B cell (primary cell): ENCODE results near the gene MR1. TPM values are rescaled to one million over a fixed set of nuclear protein-coding genes. Genes with fewer than 3 reads are reported as not detected.

Experiments
- ATAC-seq: fragments of 200-7000 bp; cut with Tn5 transposase; one replicate; pipeline ENCODE4 v1.10.0; 2021; ENCODE audit warnings: low read depth, mild to moderate bottlenecking, moderate number of reproducible peaks, moderate library complexity
- CTCF ChIA-PET: fragments of 350-600 bp; sonication (Branson Sonifier 250); formaldehyde crosslinking; loops from one replicate; lab custom pipeline; 2021; ENCODE audit warnings: antibody characterized with exemption, inconsistent platforms; lab: Charles Lee
- POLR2A ChIA-PET: fragments of 350-600 bp; sonication (Branson Sonifier 250); formaldehyde crosslinking; loops from one replicate; lab custom pipeline; 2021; ENCODE audit warnings: antibody characterized with exemption; lab: Charles Lee
- DNase-seq: peaks from one replicate; pipeline ENCODE4 v3.0.0; 2013
- H2AFZ ChIP-seq: 2 replicates; pipeline ENCODE4 v1.6.1; 2012; ENCODE audit warnings: mild to moderate bottlenecking, low read depth, low read length; ENCODE audit not compliant: insufficient read depth, poor library complexity, severe bottlenecking
- H3K27ac ChIP-seq, 2 donors: 1 replicate in 1 of 2; 2 replicates in 1 of 2; pipeline ENCODE4 v1.5.1; 2012 to 2013; ENCODE audit warnings: low read length in 2 of 2, mild to moderate bottlenecking in 2 of 2, moderate library complexity in 1 of 2
- H3K27me3 ChIP-seq, 4 experiments: fragments of 200-600 bp in 1 of 4; sonication (generic) in 1 of 4; replicated peaks in 1 of 4; 1 replicate in 2 of 4; 2 replicates in 2 of 4; pipeline versions ENCODE4 v1.6.1 to v1.7.0; 2013 to 2016; ENCODE audit warnings: low read length in 3 of 4, mild to moderate bottlenecking in 2 of 4, mixed read lengths in 1 of 4, moderate library complexity in 1 of 4; ENCODE audit not compliant: insufficient read depth in 4 of 4, control insufficient read depth in 3 of 4; ENCODE audit errors: control extremely low read depth in 1 of 4
- H3K36me3 ChIP-seq, 2 experiments: replicated peaks in 1 of 2; 1 replicate in 1 of 2; 2 replicates in 1 of 2; pipeline versions ENCODE4 v1.6.1 to v1.7.1; 2013; ENCODE audit warnings: low read length in 1 of 2; ENCODE audit not compliant: insufficient read depth in 2 of 2, control insufficient read depth in 1 of 2; ENCODE audit errors: control extremely low read depth in 1 of 2, extremely low read depth in 1 of 2
- H3K4me1 ChIP-seq, 2 donors: fragments of 200-600 bp in 1 of 2; sonication (generic) in 1 of 2; 1 replicate in 1 of 2; 2 replicates in 1 of 2; pipeline versions ENCODE4 v1.5.1 to v1.6.1; 2013 to 2017; ENCODE audit warnings: low read length in 2 of 2; ENCODE audit not compliant: control insufficient read depth in 2 of 2, insufficient read depth in 2 of 2
- H3K4me2 ChIP-seq: replicated peaks from 2 replicates; pipeline ENCODE3; 2012; ENCODE audit warnings: mild to moderate bottlenecking, low read depth, low read length; ENCODE audit not compliant: poor library complexity, severe bottlenecking
- H3K4me3 ChIP-seq, 5 experiments: fragments of 200-600 bp in 1 of 5; sonication (generic) in 1 of 5; 1 replicate in 3 of 5; 2 replicates in 2 of 5; pipeline versions ENCODE4 v1.5.1 to v1.7.0; 2011 to 2016; ENCODE audit warnings: low read length in 4 of 5, mild to moderate bottlenecking in 4 of 5, low read depth in 2 of 5, control low read depth in 1 of 5, moderate library complexity in 1 of 5; ENCODE audit not compliant: insufficient read depth in 1 of 5; ENCODE audit errors: control extremely low read depth in 1 of 5, extremely low read depth in 1 of 5
- H3K79me2 ChIP-seq: fragments of 200-600 bp; sonication (generic); one replicate; pipeline ENCODE4 v1.6.0; 2016; ENCODE audit warnings: low read length; ENCODE audit not compliant: control insufficient read depth, insufficient read depth
- H3K9ac ChIP-seq: fragments of 200-600 bp; sonication (generic); 2 replicates; pipeline ENCODE4 v1.6.1; 2017; ENCODE audit warnings: mild to moderate bottlenecking, low read length, moderate library complexity
- H3K9me3 ChIP-seq, 3 donors: one replicate each; pipeline versions ENCODE4 v1.6.1 to v1.7.1; 2013; ENCODE audit warnings: low read length in 2 of 3; ENCODE audit not compliant: control insufficient read depth in 2 of 3, insufficient read depth in 1 of 3; ENCODE audit errors: control extremely low read depth in 1 of 3
- H4K20me1 ChIP-seq: 2 replicates; pipeline ENCODE4 v1.6.0; 2012; ENCODE audit warnings: mild to moderate bottlenecking, low read length; ENCODE audit not compliant: insufficient read depth, control insufficient read depth, poor library complexity, severe bottlenecking
- H3K27ac Mint-ChIP-seq: one replicate; pipeline ENCODE4 v1.8.0; 2021; ENCODE audit warnings: mixed read lengths
- H3K27me3 Mint-ChIP-seq: one replicate; pipeline ENCODE4 v1.8.0; 2021; ENCODE audit warnings: mixed read lengths
- H3K4me1 Mint-ChIP-seq: one replicate; pipeline ENCODE4 v1.8.0; 2021; ENCODE audit warnings: mixed read lengths
- H3K4me3 Mint-ChIP-seq: one replicate; pipeline ENCODE4 v1.8.0; 2021; ENCODE audit warnings: mixed read lengths
- H3K9me3 Mint-ChIP-seq: one replicate; pipeline ENCODE4 v1.8.0; 2022; ENCODE audit warnings: mixed read lengths; ENCODE audit not compliant: insufficient read depth
- CTCF ChIP-seq: fragments of 200-600 bp; IDR thresholded peaks from one replicate; pipeline ENCODE4 v1.8.0; 2022; ENCODE audit warnings: antibody characterized with exemption, mild to moderate bottlenecking
- EZH2 ChIP-seq: IDR thresholded peaks from 2 replicates; pipeline ENCODE4 v1.6.1; 2012; ENCODE audit warnings: borderline replicate concordance, low read depth, mild to moderate bottlenecking, moderate library complexity, low read length; ENCODE audit not compliant: insufficient read depth, poor library complexity, severe bottlenecking
- WGBS: methylation state at CpG from one replicate; pipeline ENCODE4 v1.1.5; 2013; ENCODE audit warnings: missing lambda C conversion rate; ENCODE audit not compliant: insufficient coverage; 5-methylcytosine and 5-hydroxymethylcytosine counted together
- intact Hi-C: fragments of 100-400 bp; cut with micrococcal nuclease; formaldehyde crosslinking; loops from one replicate; pipeline ENCODE4 v1.10.0; 2022
- polyA plus RNA-seq: library from polyadenylated mRNA; depleted of rRNA; stranded (reverse); fragments of >200 nt; gene quantifications from 2 replicates; pipeline ENCODE4 v1.2.3, GENCODE V29; 2012
- total RNA-seq, 2 donors: library from RNA; stranded (reverse); fragments of 120-200 nt in 1 of 2; gene quantifications; 1 replicate in 1 of 2; 2 replicates in 1 of 2; pipeline versions ENCODE4 v1.2.3 to v1.2.4, GENCODE V29; 2013 to 2022

MR1 gene
- total and polyA plus RNA-seq, 2 donors (not counting 1 experiment from before 2014, with no cell fraction given), result 9.5 to 28.2 TPM

GRCh38 chr1:181010789-181011188 lies 23.0 kb upstream of the MR1 start:
- Mint-ChIP-seq H3K4me3 (no peak overlapping the region), H3K4me1 (peaks cover 36% of the 10 kb centered on the region), H3K27me3 (no peaks in the 10 kb centered on the region), H3K9me3 (no peaks in the 10 kb centered on the region), H3K27ac (no peak overlapping the region)
- Histone ChIP-seq H2AFZ (no peak overlapping the region), H3K9me3 (no peaks in the 10 kb centered on the region), H3K4me1 (peaks cover 19 to 28% of the 10 kb centered on the region in 2 donors), H3K27ac (no peak overlapping the region), H3K79me2 (peaks cover 95% of the 10 kb centered on the region), H3K4me2 (no peak overlapping the region), H3K27me3 (no peaks in the 10 kb centered on the region), H4K20me1 (peaks cover 48% of the 10 kb centered on the region), H3K9ac (no peak overlapping the region), H3K36me3 (peaks cover 0 to 3% of the 10 kb centered on the region in 2 experiments), H3K4me3 (no peak overlapping the region)
- DNase-seq (no peak), ATAC-seq (no peak)
- TF ChIP-seq CTCF (no peak), EZH2 (no peak)
- CTCF ChIA-PET, result no interaction called here
- POLR2A ChIA-PET, result no interaction called here
- intact Hi-C loops, result no loop called here

- Histone ChIP-seq H3K9me3 (no peaks in the 10 kb centered on the region), H3K4me3 (no peak overlapping the region), H3K27ac (no peak overlapping the region), H3K27me3 (no peaks in the 10 kb centered on the region), H4K20me1 (peaks cover 41% of the 10 kb centered on the region), H3K9ac (no peak overlapping the region), H3K4me2 (no peak overlapping the region), H2AFZ (no peak overlapping the region), H3K36me3 (peaks cover 0 to 3% of the 10 kb centered on the region in 2 experiments), H3K79me2 (peaks cover 95% of the 10 kb centered on the region), H3K4me1 (peaks cover 20 to 28% of the 10 kb centered on the region in 2 donors)
- intact Hi-C loops, result no loop called here
- TF ChIP-seq EZH2 (no peak), CTCF (no peak)
- Mint-ChIP-seq H3K27me3 (no peaks in the 10 kb centered on the region), H3K27ac (peak overlapping the region; percentile 27), H3K9me3 (no peaks in the 10 kb centered on the region), H3K4me3 (no peak overlapping the region), H3K4me1 (peaks cover 36% of the 10 kb centered on the region)
- DNase-seq (no peak), ATAC-seq (no peak)
- POLR2A ChIA-PET, result no interaction called here
- CTCF ChIA-PET, result interaction anchor here (0.7 kb wide), 1 partner anchor 141 kb away, joined by 3 read pairs; no protein-coding TSS in a partner anchor
- 44% methylated on average over 3 of the region's 3 CpGs for whole genome bisulfite sequencing
Measured at GRCh38 chr1:181011301-181012202, 22.2 kb upstream of the MR1 start.
